DND-41 (cell line): ENCODE measurements around the gene PCK1.

Source experiments
- ATAC-seq: fragments of 200-7000 bp; cut with Tn5 transposase; 3 replicates; pipeline ENCODE4 v1.9.1; 2021; ENCODE audit warnings: low read depth; ENCODE audit not compliant: insufficient read depth
- DNase-seq: peaks from one replicate; pipeline ENCODE4 v3.0.0-alpha.2; 2020
- H2AFZ ChIP-seq: 2 replicates; pipeline ENCODE4 v1.6.0; 2012; ENCODE audit warnings: low read depth, low read length
- H3K27ac ChIP-seq: 2 replicates; pipeline ENCODE4 v1.5.1; 2012; ENCODE audit warnings: low read length, inconsistent platforms
- H3K27me3 ChIP-seq: fragments of 200-600 bp; sonication (generic); 2 replicates; pipeline ENCODE4 v1.6.0; 2012; ENCODE audit warnings: low read length, mild to moderate bottlenecking, inconsistent platforms; ENCODE audit not compliant: insufficient read depth, poor library complexity
- H3K36me3 ChIP-seq: 2 replicates; pipeline ENCODE4 v1.5.1; 2012; ENCODE audit warnings: low read length, inconsistent platforms; ENCODE audit not compliant: insufficient read depth
- H3K4me1 ChIP-seq: 2 replicates; pipeline ENCODE4 v1.5.1; 2012; ENCODE audit warnings: mild to moderate bottlenecking, low read length; ENCODE audit not compliant: insufficient read depth
- H3K4me2 ChIP-seq: 2 replicates; pipeline ENCODE4 v1.6.0; 2012; ENCODE audit warnings: mild to moderate bottlenecking, moderate library complexity, low read length, inconsistent platforms; ENCODE audit not compliant: insufficient read depth
- H3K4me3 ChIP-seq, 2 experiments: fragments of 200-600 bp in 1 of 2; shearing (Covaris generic) in 1 of 2; 2 replicates each; pipeline ENCODE4 v1.5.1; 2012 to 2016; ENCODE audit warnings: inconsistent platforms in 2 of 2, low read length in 2 of 2, mild to moderate bottlenecking in 2 of 2, low read depth in 1 of 2, moderate library complexity in 1 of 2
- H3K79me2 ChIP-seq: 2 replicates; pipeline ENCODE4 v1.6.0; 2012; ENCODE audit warnings: low read length, inconsistent platforms; ENCODE audit not compliant: insufficient read depth
- H3K9ac ChIP-seq: 2 replicates; pipeline ENCODE4 v1.6.0; 2012; ENCODE audit warnings: low read depth, mild to moderate bottlenecking, inconsistent platforms, low read length, moderate library complexity
- H3K9me3 ChIP-seq: 2 replicates; pipeline ENCODE4 v1.5.1; 2012; ENCODE audit warnings: low read length, moderate library complexity, mild to moderate bottlenecking, inconsistent platforms; ENCODE audit not compliant: insufficient read depth, severe bottlenecking
- H4K20me1 ChIP-seq: 2 replicates; pipeline ENCODE4 v1.6.0; 2012; ENCODE audit warnings: low read length; ENCODE audit not compliant: insufficient read depth
- EZH2 ChIP-seq: IDR thresholded peaks from 3 replicates; pipeline ENCODE4 v1.6.1; 2012; ENCODE audit warnings: borderline replicate concordance, low read depth, mild to moderate bottlenecking, moderate library complexity, low read length, inconsistent platforms; ENCODE audit not compliant: severe bottlenecking
- TF ChIP-seq, protein P1 (sequence below): IDR thresholded peaks from 2 replicates; pipeline ENCODE4 v1.5.1; 2012; ENCODE audit warnings: borderline replicate concordance, low read length, moderate library complexity, mild to moderate bottlenecking; ENCODE audit not compliant: poor library complexity, severe bottlenecking; ENCODE audit errors: extremely low read depth

The PCK1 gene

DNA sequence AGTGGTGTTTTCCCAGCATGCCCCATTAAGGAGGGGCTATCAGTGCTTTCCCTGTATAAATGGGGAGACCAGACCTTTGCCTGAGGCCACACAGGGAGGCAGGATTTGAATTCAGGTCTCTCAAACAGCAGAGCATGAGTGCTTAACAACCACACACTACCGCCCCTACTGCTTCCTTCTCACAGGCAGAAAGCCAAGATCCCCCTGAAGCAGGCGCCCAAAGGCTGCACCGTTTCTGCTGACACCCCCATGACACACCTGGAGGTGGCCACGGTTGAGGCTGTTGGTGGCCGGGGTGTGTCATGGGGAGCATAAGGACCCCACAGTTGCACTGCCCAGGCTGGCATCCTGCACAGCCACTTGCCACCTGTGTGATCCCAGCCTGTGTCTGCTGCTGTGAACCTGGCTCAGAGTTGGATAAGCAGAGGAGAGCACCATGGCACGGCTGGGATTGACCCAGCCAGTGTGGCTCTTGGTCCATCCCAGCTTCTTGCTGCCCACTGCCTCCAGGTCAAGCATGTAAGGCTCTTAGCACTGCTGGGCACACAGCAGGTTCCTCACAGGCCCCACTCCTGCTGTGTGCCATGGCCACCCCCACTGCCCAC lies 28.3 kb downstream of the PCK1 start:
- DNase-seq (no peak), ATAC-seq (no peak)
- no peak overlapping the region for H3K4me2 ChIP-seq
- peaks cover 22% of the 10 kb centered on the region for H3K27me3 ChIP-seq
- H3K4me3 ChIP-seq, result no peak overlapping the region
- no peaks in the 10 kb centered on the region for H3K9me3 ChIP-seq
- H3K4me1 ChIP-seq, result no peaks in the 10 kb centered on the region
- H3K27ac ChIP-seq, result no peak overlapping the region
- no peak overlapping the region for H2AFZ ChIP-seq
- peaks cover 49% of the 10 kb centered on the region for H4K20me1 ChIP-seq
- H3K79me2 ChIP-seq, result no peaks in the 10 kb centered on the region
- H3K36me3 ChIP-seq, result no peaks in the 10 kb centered on the region
- no peak overlapping the region for H3K9ac ChIP-seq
- no peak for TF ChIP-seq EZH2
- TF ChIP-seq, protein P1, sequence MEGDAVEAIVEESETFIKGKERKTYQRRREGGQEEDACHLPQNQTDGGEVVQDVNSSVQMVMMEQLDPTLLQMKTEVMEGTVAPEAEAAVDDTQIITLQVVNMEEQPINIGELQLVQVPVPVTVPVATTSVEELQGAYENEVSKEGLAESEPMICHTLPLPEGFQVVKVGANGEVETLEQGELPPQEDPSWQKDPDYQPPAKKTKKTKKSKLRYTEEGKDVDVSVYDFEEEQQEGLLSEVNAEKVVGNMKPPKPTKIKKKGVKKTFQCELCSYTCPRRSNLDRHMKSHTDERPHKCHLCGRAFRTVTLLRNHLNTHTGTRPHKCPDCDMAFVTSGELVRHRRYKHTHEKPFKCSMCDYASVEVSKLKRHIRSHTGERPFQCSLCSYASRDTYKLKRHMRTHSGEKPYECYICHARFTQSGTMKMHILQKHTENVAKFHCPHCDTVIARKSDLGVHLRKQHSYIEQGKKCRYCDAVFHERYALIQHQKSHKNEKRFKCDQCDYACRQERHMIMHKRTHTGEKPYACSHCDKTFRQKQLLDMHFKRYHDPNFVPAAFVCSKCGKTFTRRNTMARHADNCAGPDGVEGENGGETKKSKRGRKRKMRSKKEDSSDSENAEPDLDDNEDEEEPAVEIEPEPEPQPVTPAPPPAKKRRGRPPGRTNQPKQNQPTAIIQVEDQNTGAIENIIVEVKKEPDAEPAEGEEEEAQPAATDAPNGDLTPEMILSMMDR, result no peak

DNA sequence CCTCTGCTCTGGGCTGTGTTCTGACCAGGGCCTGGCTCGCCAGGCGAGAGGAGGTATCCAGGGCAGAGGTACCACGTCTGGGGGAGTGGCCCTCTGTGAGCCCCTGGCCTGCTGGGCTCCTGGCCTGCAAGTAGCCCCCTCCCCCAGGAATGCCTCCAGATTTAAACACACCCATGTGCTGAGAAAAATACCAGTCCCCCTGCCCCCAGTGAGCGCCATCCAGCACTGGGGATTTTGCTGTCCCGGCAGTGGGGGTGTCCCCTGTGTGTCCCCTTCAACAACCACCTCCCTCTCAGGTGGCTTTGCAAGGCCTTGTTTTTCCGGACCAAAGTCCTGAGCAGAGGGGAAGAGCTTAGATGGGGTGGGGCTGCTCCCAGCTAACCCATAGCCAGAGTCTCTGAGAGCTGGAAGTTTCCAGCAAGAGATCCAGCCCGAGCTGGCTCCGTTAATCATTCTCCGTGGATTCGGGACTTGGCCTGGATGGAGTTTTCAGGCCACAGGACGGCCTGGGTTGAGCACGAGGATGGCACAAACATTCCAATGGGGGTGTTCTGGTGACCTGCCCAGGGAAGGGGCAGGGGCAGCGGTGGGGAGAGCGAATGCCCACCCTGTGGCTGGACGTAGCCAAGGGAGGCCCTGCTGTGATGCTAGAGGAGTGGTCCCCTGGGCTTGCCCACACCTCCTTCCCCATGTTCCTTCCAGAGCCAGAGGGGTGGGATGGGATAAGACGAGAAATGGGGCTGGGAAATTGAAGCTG lies 29.0 kb downstream of the PCK1 start:
- no peak overlapping the region for H3K4me3 ChIP-seq
- DNase-seq (no peak), ATAC-seq (no peak)
- H3K9ac ChIP-seq, result no peak overlapping the region
- H3K4me1 ChIP-seq, result no peaks in the 10 kb centered on the region
- H4K20me1 ChIP-seq, result peaks cover 49% of the 10 kb centered on the region
- H2AFZ ChIP-seq, result no peak overlapping the region
- no peaks in the 10 kb centered on the region for H3K79me2 ChIP-seq
- H3K4me2 ChIP-seq, result no peak overlapping the region
- TF ChIP-seq EZH2, result no peak
- TF ChIP-seq, protein P1, result no peak
- H3K27me3 ChIP-seq, result peaks cover 21% of the 10 kb centered on the region
- no peaks in the 10 kb centered on the region for H3K9me3 ChIP-seq
- H3K36me3 ChIP-seq, result no peaks in the 10 kb centered on the region
- no peak overlapping the region for H3K27ac ChIP-seq

DNA sequence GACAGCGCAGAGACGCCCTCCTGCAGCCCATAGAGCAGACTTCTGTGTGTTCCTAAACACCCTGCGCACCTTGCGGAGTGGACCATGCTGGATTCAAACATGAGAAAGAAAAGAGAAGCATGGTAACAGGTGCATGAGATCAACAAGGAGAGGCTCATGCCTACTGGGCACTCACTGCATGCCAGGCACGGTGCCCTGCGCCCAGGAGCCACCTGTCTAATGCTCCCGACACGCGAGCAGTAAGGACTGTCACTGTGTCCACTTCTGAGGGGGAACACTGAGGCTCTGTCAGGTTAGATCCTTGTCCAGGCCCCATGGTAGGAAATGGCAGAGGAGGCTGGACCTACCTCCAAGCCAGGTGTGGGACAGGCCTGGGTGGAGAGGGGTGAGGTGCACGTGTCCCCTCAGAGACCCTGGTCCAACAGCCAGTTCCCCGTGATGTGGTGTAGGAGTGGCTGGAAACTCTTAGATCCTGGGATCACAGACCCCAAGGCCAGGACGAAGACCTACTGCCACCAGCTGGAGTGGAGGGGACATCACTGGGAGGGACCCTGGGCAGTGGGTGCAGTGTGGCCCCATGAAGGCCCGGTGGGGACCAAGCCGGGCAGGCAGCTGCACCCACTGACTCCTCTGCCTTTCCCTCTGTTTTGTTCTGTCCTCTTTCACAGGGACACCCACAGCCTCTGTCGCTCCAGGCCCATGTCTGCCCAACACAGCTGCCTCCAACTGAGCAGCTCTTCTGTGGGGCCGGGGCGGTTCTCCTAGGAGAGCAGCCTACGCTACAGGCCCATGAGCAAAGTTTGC lies 29.8 kb downstream of the PCK1 start:
- Histone ChIP-seq H3K9ac (no peak overlapping the region), H3K36me3 (no peaks in the 10 kb centered on the region), H3K4me2 (no peak overlapping the region), H3K27me3 (peaks cover 21% of the 10 kb centered on the region), H3K27ac (no peak overlapping the region), H3K4me3 (no peak overlapping the region), H3K9me3 (no peaks in the 10 kb centered on the region), H3K4me1 (no peaks in the 10 kb centered on the region), H2AFZ (no peak overlapping the region), H3K79me2 (no peaks in the 10 kb centered on the region), H4K20me1 (peaks cover 54% of the 10 kb centered on the region)
- TF ChIP-seq, protein P1, result no peak
- TF ChIP-seq EZH2, result no peak
- no peak for DNase-seq
- ATAC-seq, result no peak
